ENCODE results near the gene EGLN1.

EGLN1 gene

GRCh38 chr1:231324660-231325059 is 97.4 kb downstream of the EGLN1 start:
- DNase-seq (ENCODE audit: low read depth), result no peak

GRCh38 chr1:231322880-231323530 is 99.1 kb downstream of the EGLN1 start:
- DNase-seq (ENCODE audit: low read depth), result no peak

GRCh38 chr1:231319080-231319479 is 103.0 kb downstream of the EGLN1 start:
- no peak for DNase-seq (ENCODE audit: low read depth)

GRCh38 chr1:231318568-231318967 is 103.5 kb downstream of the EGLN1 start:
- no peak for DNase-seq (ENCODE audit: low read depth)

GRCh38 chr1:231318015-231318355 is 104.1 kb downstream of the EGLN1 start:
- no peak for DNase-seq (ENCODE audit: low read depth)

- no peak for DNase-seq (ENCODE audit: low read depth)
Measured at GRCh38 chr1:231317306-231318014, 104.6 kb downstream of the EGLN1 start.

GRCh38 chr1:231315887-231316286 is 106.2 kb downstream of the EGLN1 start:
- peak; percentile 25 for DNase-seq (ENCODE audit: low read depth)
